G401 (cell line): ENCODE data around the gene LRRC27. TPM values are rescaled to one million over a fixed set of nuclear protein-coding genes. Genes with fewer than 3 reads are reported as not detected.
"Not testable (repeated sequence)": the region's sequence is repeated elsewhere in the genome, so short reads cannot be mapped to it uniquely, and the experiment has no call there.

Experiments used
- DNase-seq: peaks from one replicate; pipeline ENCODE4 v3.0.0-alpha.2; 2015; ENCODE audit warnings: low spot score
- in situ Hi-C: cut with HindIII; loops from 2 replicates; pipeline ENCODE4 v1.10.0; 2016; ENCODE audit warnings: low sequenced_read_pairs, mixed read lengths
- total RNA-seq: library from RNA; depleted of rRNA; stranded (reverse); fragments of >200 nt; shearing (Covaris generic); gene quantifications from 2 replicates; pipeline ENCODE4 v1.2.3, GENCODE V29; 2014

Gene LRRC27
- total RNA-seq, 1 experiment from 2014 or later = 3.7 TPM

DNA sequence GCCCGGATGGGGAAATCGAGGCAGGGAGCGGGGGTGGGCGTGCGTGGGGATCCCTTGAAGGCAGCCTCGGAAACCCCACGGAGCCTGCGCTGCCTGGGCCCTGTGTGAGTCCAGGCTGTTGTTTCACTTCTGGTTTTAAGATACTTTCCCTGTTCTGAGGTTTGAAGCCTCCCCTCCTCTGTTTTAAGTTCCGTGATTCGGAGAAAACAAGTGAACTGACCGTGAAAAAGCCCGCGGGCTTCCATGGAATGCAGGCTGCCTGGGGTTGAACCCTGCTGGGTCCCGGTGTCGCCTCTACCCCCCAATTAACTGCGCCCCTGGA, 401 bp downstream of the LRRC27 start:
- in situ Hi-C loops = no loop called here
- no peak for DNase-seq

DNA sequence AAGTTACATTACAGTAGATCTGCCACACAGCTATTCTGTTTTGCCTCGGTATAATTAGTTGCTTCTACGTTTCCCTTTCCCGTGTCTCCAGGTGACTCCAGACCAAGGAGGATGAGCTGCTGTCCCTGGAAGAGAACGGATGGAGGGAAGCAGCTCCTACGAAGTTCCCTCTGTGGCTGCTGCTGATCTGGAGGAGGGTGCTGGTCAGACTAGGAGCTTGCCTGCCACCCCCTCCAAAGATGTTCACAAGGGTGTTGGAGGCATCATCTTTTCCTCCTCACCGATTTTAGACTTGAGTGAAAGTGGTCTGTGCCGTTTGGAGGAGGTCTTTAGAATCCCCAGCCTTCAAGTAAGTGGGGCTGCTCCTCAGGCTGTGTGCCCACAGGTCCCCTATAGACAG, 1.4 kb downstream of the LRRC27 start:
- DNase-seq = no peak
- in situ Hi-C loops = no loop called here

GRCh38 chr10:132334631-132335188, 2.7 kb downstream of the LRRC27 start:
- in situ Hi-C loops = no loop called here
- DNase-seq = no peak

DNA sequence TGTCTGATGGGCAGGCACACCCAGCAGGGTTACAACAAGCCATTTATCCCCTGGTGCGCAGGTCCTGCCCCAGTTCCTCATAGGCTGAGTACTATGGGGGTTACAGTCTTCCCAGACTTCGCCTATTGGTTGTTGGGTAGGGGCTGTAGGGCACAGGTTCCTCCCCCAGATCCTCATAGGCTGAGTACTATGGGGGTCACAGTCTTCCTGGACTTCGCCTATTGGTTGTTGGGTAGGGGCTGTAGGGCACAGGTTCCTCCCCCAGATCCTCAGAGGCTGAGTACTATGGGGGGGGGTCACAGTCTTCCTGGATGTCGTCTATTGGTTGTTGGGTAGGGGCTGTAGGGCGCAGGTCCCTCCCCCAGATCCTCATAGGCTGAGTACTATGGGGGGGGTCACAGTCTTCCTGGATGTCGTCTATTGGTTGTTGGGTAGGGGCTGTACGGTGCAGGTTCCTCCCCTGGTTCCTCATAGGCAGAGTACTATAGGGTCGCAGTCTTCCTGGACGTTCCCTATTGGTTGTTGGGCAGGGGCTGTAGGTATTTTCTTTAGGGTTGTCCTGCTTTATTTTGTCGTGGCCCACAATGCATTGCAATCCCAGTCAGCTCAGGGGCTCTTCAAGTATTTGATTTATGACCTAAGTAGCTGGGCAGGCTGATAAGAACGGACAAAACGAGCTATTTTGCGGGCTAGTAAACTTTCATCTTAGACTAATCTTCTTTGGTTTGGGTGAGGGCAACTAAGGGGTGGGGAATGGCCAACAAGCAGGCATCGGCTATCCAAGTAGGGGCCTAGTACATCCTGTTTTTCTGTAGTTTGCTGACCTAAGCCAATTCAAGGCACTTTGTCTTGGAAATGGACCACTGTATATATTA, 3.4 kb downstream of the LRRC27 start:
- in situ Hi-C loops = no loop called here
- DNase-seq = peak; percentile 58

GRCh38 chr10:132336064-132336746, 4.2 kb downstream of the LRRC27 start:
- in situ Hi-C loops = no loop called here
- no peak for DNase-seq

GRCh38 chr10:132336919-132337407, 5.0 kb downstream of the LRRC27 start:
- in situ Hi-C loops = no loop called here
- DNase-seq = no peak

- DNase-seq, in situ Hi-C loops: not testable (repeated sequence)
Measured at GRCh38 chr10:132337854-132338253, 5.9 kb downstream of the LRRC27 start.

- in situ Hi-C loops = no loop called here
- no peak for DNase-seq
Measured at GRCh38 chr10:132338876-132339275, 6.9 kb downstream of the LRRC27 start.

- in situ Hi-C loops = no loop called here
- no peak for DNase-seq
Measured at GRCh38 chr10:132339276-132339675, 7.3 kb downstream of the LRRC27 start.

DNA sequence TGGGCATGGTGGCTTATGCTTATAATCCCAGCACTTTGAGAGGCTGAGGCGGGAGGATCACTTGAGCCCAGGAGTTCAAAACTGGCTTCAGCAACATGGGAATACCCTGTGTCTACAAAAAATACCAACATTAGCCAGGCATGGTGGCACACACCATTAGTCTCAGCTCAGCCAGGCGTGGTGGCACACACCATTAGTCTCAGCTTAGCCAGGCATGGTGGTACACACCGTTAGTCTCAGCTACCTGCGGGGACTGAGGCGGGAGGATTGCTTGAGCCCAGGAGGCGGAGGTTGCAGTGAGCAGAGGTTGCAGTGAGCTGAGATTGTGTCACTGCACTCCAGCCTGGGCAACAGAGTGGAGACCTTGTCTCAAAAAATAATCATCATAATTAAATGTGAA, 9.0 kb downstream of the LRRC27 start:
- in situ Hi-C loops = loop anchor here (5.0 kb wide), 1 partner anchor 109 kb away; no protein-coding TSS in a partner anchor
- no peak for DNase-seq

DNA sequence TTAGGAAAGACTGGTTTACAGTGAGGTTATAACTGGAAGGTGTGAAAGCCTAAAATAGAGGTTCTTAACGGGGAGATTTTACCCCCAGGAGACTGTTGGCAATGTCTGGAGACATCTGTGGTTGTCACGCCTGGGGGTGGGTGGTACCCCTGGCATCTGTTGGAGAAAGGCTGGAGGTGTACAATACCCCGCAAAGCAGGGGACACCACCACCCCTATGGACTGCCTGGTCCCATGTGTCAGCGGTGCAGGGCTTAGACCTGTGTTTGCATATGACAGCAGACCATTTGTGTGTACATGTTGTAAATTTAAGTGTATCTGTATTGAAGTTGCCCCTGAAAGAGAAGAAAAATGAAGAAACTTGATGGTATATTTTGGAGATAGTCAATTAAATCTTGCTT, 9.8 kb downstream of the LRRC27 start:
- in situ Hi-C loops = loop anchor here (5.0 kb wide), 1 partner anchor 109 kb away; no protein-coding TSS in a partner anchor
- DNase-seq = no peak

DNA sequence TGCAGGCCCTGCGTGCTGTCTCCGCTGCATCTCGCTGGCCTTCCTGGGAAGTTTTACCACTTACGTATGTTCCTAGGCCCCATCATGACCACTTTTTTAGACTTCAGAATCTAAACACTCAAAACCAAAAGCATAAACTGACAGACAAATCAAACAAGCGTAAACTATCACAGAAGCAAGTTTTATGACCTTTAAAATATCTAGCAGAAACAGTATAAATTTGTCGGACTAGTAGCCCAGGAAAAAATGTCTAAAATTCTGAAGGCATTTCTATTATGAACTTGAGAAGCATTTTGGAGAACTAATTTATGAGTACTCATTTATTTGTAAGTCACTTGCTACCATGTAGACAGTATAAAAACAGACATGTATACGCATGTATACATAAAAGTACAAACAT, 10.6 kb downstream of the LRRC27 start:
- in situ Hi-C loops = loop anchor here (5.0 kb wide), 1 partner anchor 110 kb away; no protein-coding TSS in a partner anchor

DNA sequence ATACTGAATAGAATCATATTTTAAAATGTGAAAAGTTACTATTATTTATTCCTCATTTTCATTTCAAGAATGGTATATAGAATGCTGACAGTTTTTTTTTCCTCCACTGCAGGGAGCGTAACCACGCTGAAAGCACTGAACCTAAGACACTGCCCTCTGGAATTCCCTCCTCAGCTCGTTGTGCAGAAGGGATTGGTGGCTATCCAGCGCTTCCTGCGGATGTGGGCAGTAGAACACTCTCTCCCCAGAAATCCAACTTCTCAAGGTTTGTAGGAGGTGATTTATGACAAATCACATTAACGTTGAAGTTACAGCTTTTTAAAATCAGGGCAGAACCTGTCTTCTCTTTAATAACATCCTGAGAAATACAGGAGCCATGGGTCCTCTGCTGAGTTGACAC, 12.4 kb downstream of the LRRC27 start:
- no peak for DNase-seq
- in situ Hi-C loops = loop anchor here (5.0 kb wide), 1 partner anchor 112 kb away; no protein-coding TSS in a partner anchor

More for the DNA sequence above, 10.6 kb downstream of the LRRC27 start:
- no peak for DNase-seq

- in situ Hi-C loops = no loop called here
Measured at GRCh38 chr10:132345345-132345744, 13.4 kb downstream of the LRRC27 start.

DNA sequence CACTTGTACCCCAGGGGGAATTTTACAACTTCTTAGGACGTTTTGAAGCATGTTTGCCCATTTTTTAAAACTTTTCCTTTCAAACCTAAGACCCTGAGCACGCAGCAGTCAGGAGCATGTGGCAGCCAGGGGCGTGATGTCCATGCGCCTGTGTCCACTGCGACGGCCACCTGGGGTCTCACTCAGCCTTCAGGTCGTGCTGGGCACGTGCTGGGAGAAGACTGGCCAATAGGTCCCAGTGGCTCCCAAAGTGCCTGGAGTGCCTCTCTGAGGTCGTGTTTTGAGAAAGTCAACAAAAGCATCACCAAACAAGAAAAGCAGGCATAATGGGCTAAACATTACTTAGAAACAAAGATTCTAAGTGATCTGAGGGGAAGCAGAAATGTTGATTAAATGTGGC, 14.8 kb downstream of the LRRC27 start:
- in situ Hi-C loops = no loop called here
- no peak for DNase-seq

More at GRCh38 chr10:132345345-132345744, 13.4 kb downstream of the LRRC27 start:
- DNase-seq = no peak

DNA sequence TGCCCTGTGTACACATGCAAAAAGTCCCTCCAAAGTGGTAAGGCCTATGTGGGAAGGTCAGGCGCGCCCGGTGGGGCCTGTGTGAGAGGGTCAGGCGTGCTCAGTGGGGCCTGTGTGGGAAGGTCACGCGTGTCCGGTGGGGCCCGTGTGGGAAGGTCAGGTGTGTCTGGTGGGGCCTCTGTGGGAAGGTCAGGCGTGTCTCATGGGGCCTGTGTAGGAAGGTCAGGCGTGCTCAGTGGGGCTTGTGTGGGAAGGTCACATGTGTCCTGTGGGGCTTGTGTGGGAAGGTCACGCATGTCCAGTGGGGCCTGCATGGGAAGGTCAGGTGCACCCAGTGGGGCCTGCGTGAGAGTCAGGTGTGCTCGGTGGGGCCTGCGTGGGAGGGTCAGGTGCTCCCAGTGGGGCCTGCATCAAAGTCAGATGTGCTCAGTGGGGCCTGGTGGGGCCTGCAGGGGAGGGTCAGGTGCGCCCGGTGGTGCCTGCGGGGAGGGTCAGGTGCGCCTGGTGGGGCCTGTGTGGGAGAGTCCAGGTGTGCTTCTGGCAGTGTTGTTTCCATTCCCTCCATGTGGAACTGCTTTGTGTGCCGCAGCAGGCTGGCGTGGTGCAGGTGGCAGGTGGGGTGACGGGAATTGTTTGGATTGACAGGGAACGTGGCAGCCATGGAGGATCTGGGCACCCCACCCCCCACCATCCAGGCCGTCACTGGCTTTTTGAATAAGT, 15.4 kb downstream of the LRRC27 start:
- in situ Hi-C loops = no loop called here
- no peak for DNase-seq

DNA sequence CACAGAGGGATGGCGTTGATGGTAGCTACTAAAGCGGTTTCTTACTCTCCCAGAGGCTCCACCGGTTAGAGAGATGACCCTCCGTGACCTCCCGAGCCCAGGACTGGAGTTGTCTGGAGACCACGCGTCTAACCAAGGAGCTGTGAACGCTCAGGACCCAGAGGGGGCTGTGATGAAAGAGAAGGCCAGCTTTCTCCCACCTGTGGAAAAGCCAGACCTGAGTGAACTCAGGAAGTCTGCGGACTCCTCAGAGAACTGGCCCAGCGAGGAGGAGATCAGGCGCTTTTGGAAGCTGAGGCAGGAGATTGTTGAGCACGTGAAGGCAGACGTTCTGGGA, 15.9 kb downstream of the LRRC27 start:
- DNase-seq = no peak
- in situ Hi-C loops = no loop called here

DNA sequence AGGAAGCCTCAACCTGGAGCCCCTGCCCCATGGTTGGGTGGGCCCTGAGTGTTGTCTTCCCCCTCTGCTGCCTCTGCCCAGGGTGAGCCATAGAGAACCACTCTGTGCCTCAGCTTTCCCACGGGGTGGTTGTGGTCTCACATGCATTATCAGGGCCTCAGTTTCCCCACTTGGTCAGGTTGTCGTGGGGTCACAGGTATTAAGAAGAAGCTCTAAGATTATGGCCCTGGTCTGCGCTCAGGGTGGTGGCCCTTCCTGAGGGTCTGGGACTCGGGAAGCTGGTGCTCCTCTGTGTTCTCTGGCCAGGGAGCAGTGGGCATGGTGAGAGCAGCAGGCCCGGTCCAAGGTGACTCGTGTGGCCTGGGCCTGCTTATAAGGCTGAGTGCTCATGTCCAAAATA, 17.8 kb downstream of the LRRC27 start:
- in situ Hi-C loops = no loop called here
- no peak for DNase-seq

DNA sequence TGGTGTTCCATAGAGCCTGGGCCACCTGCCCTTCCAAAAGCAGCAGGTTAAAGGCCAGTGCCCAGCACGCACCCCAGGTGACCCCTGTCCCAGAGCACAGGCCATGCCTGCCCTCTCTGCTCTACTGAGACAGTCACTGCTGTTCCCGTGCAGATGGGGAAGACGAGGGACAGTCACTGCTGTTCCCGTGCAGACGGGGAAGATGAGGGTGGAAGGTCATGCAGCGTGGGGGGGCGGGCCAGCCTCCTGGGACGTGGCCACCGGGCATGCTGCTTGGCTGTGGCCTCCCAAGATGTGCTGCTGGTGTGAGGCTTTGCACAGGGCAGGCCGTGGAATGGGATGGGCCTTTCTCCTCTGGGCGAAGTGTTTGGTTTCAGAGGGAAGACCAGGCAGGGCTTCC, 18.4 kb downstream of the LRRC27 start:
- DNase-seq = no peak
- in situ Hi-C loops = no loop called here
